Dedifferentiated amniotic fluid mesenchymal stem cell (primary cell): ENCODE results near the gene CDC42EP4.
A peak's percentile ranks its signal among the peaks of the same experiment; 100 is the strongest.

Source experiments
- DNase-seq: peaks from one replicate; pipeline ENCODE4 v3.0.0-alpha.2; 2016; ENCODE audit errors: extremely low spot score

Gene CDC42EP4

GRCh38 chr17:73279704-73280103 lies 32.1 kb downstream of the CDC42EP4 start:
- no peak for DNase-seq

- DNase-seq = no peak
These were observed 33.0 kb downstream of the CDC42EP4 start for GRCh38 chr17:73278465-73279453.

- DNase-seq = no peak
These were observed 33.7 kb downstream of the CDC42EP4 start for GRCh38 chr17:73278049-73278464.

GRCh38 chr17:73274490-73274889 lies 37.3 kb downstream of the CDC42EP4 start:
- no peak for DNase-seq

GRCh38 chr17:73272906-73273218 lies 38.9 kb downstream of the CDC42EP4 start:
- no peak for DNase-seq

- peak; percentile 2 for DNase-seq
These were observed 40.7 kb downstream of the CDC42EP4 start for GRCh38 chr17:73271072-73271471.

- no peak for DNase-seq
These were observed 42.0 kb downstream of the CDC42EP4 start for GRCh38 chr17:73269791-73270190.

- no peak for DNase-seq
These were observed 42.5 kb downstream of the CDC42EP4 start for GRCh38 chr17:73269329-73269615.

GRCh38 chr17:73268582-73269328 lies 43.0 kb downstream of the CDC42EP4 start:
- no peak for DNase-seq

GRCh38 chr17:73267648-73268537 lies 43.9 kb downstream of the CDC42EP4 start:
- DNase-seq = peak; percentile 3

GRCh38 chr17:73266796-73267195 lies 45.0 kb downstream of the CDC42EP4 start:
- DNase-seq = peak; percentile 8

- peak; percentile 11 for DNase-seq
These were observed 45.9 kb downstream of the CDC42EP4 start for GRCh38 chr17:73265646-73266640.

GRCh38 chr17:73264448-73264847 lies 47.4 kb downstream of the CDC42EP4 start:
- peak; percentile 9 for DNase-seq

GRCh38 chr17:73262676-73263642 lies 48.8 kb downstream of the CDC42EP4 start:
- peak; percentile 11 for DNase-seq

- DNase-seq = peak; percentile 6
These were observed 49.7 kb downstream of the CDC42EP4 start for GRCh38 chr17:73261952-73262675.

GRCh38 chr17:73261617-73261951 lies 50.2 kb downstream of the CDC42EP4 start, which contains the start of gene CPSF4L:
CPSF4L (minus strand) TSS chr17:73261880; CDS start chr17:73261818, 62 bp downstream.
- DNase-seq = no peak

- peak; percentile 4 for DNase-seq
These were observed 54.3 kb downstream of the CDC42EP4 start for GRCh38 chr17:73257516-73257915.

- no peak for DNase-seq
These were observed 55.6 kb downstream of the CDC42EP4 start for GRCh38 chr17:73256220-73256619.

- peak; percentile 14 for DNase-seq
These were observed 56.1 kb downstream of the CDC42EP4 start for GRCh38 chr17:73255671-73256181.
